ENCODE results near the gene ADCK1. TPM values are rescaled to one million over a fixed set of nuclear protein-coding genes. Genes with fewer than 3 reads are reported as not detected.

The ADCK1 gene
- polyA plus RNA-seq, 1 experiment = 7.3 TPM

Small RNAs within 50 kb of the gene (small RNA-seq; reads per million reads assigned to genes)
- not detected for gene RF00019 (ENCODE audit: insufficient read length, low read depth, low replicate concordance)

Other genes starting within 250 kb of the ADCK1 start
- 38.3 and 43.8 TPM in 2 replicates for gene SPTLC2, start 183.5 kb upstream of the ADCK1 start, polyA plus RNA-seq (2011; rRNA removed)
- 9.2 and 12.2 TPM in 2 replicates for gene ALKBH1, start 92.1 kb upstream of the ADCK1 start, polyA plus RNA-seq (2011; rRNA removed)
- gene SLIRP, start 92.0 kb upstream of the ADCK1 start, polyA plus RNA-seq (2011; rRNA removed) = 162 and 231 TPM in 2 replicates
- gene SNW1, start 39.0 kb upstream of the ADCK1 start, polyA plus RNA-seq (2011; rRNA removed) = 34.8 and 40.2 TPM in 2 replicates

Measured in BJ (cell line).